Sigmoid colon (tissue), 7 donors: ENCODE data around the gene GAL. TPM values are rescaled to one million over a fixed set of nuclear protein-coding genes. Genes with fewer than 3 reads are reported as not detected.

Experiments used
- DNase-seq: peaks from one replicate; pipeline ENCODE4 v3.0.0-alpha.2; 2019
- H3K27ac ChIP-seq, 4 donors: fragments of 200-600 bp; sonication (generic); one replicate each; pipeline ENCODE4 v1.5.1; 2016 to 2019; ENCODE audit warnings: mild to moderate bottlenecking in 1 of 4
- H3K27me3 ChIP-seq, 3 donors: fragments of 200-600 bp; sonication (generic); one replicate each; pipeline ENCODE4 v1.5.1; 2019; ENCODE audit warnings: mild to moderate bottlenecking in 1 of 3
- H3K36me3 ChIP-seq, 4 donors: fragments of 200-600 bp; sonication (generic); one replicate each; pipeline ENCODE4 v1.5.1; 2016 to 2019
- H3K4me1 ChIP-seq, 4 donors: fragments of 200-600 bp; sonication (generic); one replicate each; pipeline ENCODE4 v1.5.1; 2017 to 2019
- H3K4me3 ChIP-seq, 4 donors: fragments of 200-600 bp; sonication (generic); one replicate each; pipeline ENCODE4 v1.5.1; 2017 to 2019; ENCODE audit warnings: mild to moderate bottlenecking in 2 of 4, moderate library complexity in 1 of 4
- H3K9me3 ChIP-seq, 4 donors: fragments of 200-600 bp in 3 of 4; sonication (generic) in 3 of 4; one replicate each; pipeline versions ENCODE4 v1.5.1 to v1.6.1; 2013 to 2019
- CTCF ChIP-seq, 4 experiments: fragments of 450-650 bp in 3 of 4; fragments of 200-600 bp in 1 of 4; IDR thresholded peaks; one replicate each; pipeline ENCODE4 v1.5.1; 2016 to 2019; ENCODE audit warnings: antibody characterized with exemption in 4 of 4, mild to moderate bottlenecking in 3 of 4, moderate library complexity in 2 of 4
- EP300 ChIP-seq, 4 donors: sonication (generic); formaldehyde crosslinking; IDR thresholded peaks; one replicate each; pipeline ENCODE4 v1.6.1; 2017; ENCODE audit warnings: antibody characterized with exemption in 4 of 4
- POLR2A ChIP-seq, 2 donors: fragments of 450-650 bp; IDR thresholded peaks; one replicate each; pipeline ENCODE4 v1.6.1; 2016; ENCODE audit warnings: antibody characterized with exemption in 2 of 2, mild to moderate bottlenecking in 2 of 2, moderate library complexity in 2 of 2
- POLR2AphosphoS5 ChIP-seq, 4 donors: sonication (generic); formaldehyde crosslinking; IDR thresholded peaks; one replicate each; pipeline ENCODE4 v1.6.1; 2017; ENCODE audit warnings: antibody characterized with exemption in 4 of 4
- WGBS, 2 donors: extraction: QIAGEN DNeasy Blood & Tissue Kit; methylation state at CpG; one replicate each; pipeline ENCODE4 v1.1.7; 2013; 5-methylcytosine and 5-hydroxymethylcytosine counted together
- intact Hi-C: fragments of 100-400 bp; cut with DNase I; formaldehyde crosslinking; loops from one replicate; pipeline ENCODE4 v1.15.1; 2023
- polyA plus RNA-seq, 3 donors: library from polyadenylated mRNA; stranded (reverse); fragments of 200-250 nt; gene quantifications; one replicate each; pipeline ENCODE4 v1.2.3, GENCODE V29; 2013
- total RNA-seq, 4 donors: library from RNA; depleted of rRNA; stranded (reverse); fragments of >200 nt; gene quantifications; one replicate each; pipeline ENCODE4 v1.1.0, GENCODE V29; 2016
- donor health status: healthy with polysubstance abuse.
- donor health status: Bipolar disorder and iron deficiency.
- donor health status: healthy.

Gene GAL
- total and polyA plus RNA-seq, 7 donors = 4.1 to 12.9 (median 11.8) TPM; not detected in 2

GRCh38 chr11:68657021-68657780 lies 27.1 kb upstream of the GAL start:
- no peak overlapping the region for H3K4me3 ChIP-seq
- H3K4me1 ChIP-seq = peaks cover 0 to 6% (median 2%) of the 10 kb centered on the region in 4 donors
- no peak for DNase-seq
- TF ChIP-seq CTCF (IDR thresholded peaks at IDR 0.05) (no peak), POLR2A (IDR thresholded peaks at IDR 0.05) (no peak), POLR2AphosphoS5 (IDR thresholded peaks at IDR 0.05) (no peak)
- 91 to 92% methylated on average over 11 of the region's 11 CpGs for WGBS, 2 donors
- intact Hi-C loops = no loop called here
- no peaks in the 10 kb centered on the region for H3K36me3 ChIP-seq
- no peak overlapping the region for H3K27ac ChIP-seq
- H3K27me3 ChIP-seq = peaks cover 0 to 24% (median 9%) of the 10 kb centered on the region in 3 donors
- peaks cover 0 to 6% (median 1%) of the 10 kb centered on the region in 4 donors for H3K9me3 ChIP-seq

DNA sequence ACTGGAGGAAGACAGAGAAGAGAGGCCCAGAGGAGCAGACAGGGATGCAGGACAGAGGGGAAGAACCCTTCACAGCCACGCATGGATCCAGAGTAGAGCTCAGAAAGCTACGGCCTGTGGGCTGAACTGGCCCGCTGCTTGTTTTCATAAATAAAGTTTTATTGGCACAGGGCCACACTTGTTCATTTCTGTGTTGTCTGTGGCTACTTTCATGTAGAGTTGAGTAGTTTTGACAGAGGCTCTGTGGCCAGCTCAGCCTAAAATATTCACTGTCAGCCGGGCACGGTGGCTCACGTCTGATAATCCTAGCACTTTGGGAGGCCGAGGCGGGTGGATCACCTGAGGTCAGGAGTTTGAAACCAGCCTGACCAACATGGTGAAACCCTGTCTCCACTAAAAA lies 26.2 kb upstream of the GAL start:
- WGBS, 2 donors = 90 to 95% methylated on average over 8 of the region's 8 CpGs
- intact Hi-C loops = no loop called here
- H3K4me3 ChIP-seq = no peak overlapping the region

GRCh38 chr11:68658661-68659060 lies 25.7 kb upstream of the GAL start:
- Histone ChIP-seq H3K9me3 (peaks cover 0 to 6% (median 1%) of the 10 kb centered on the region in 4 donors), H3K36me3 (no peaks in the 10 kb centered on the region), H3K4me1 (peaks cover 0 to 6% (median 2%) of the 10 kb centered on the region in 4 donors), H3K27ac (no peak overlapping the region), H3K27me3 (peaks cover 0 to 11% (median 3%) of the 10 kb centered on the region in 3 donors), H3K4me3 (no peak overlapping the region)
- WGBS, 2 donors = 84 to 87% methylated on average over 13 of the region's 13 CpGs
- intact Hi-C loops = no loop called here
- DNase-seq = no peak
- no peak for TF ChIP-seq POLR2A (IDR thresholded peaks at IDR 0.05)
- TF ChIP-seq POLR2AphosphoS5 (IDR thresholded peaks at IDR 0.05) = no peak
- TF ChIP-seq CTCF (IDR thresholded peaks at IDR 0.05) = no peak
- no peak for TF ChIP-seq EP300 (IDR thresholded peaks at IDR 0.05)

More for the DNA sequence above, 26.2 kb upstream of the GAL start:
- TF ChIP-seq POLR2AphosphoS5 (IDR thresholded peaks at IDR 0.05) = no peak
- no peak for TF ChIP-seq POLR2A (IDR thresholded peaks at IDR 0.05)
- TF ChIP-seq CTCF (IDR thresholded peaks at IDR 0.05) = no peak
- TF ChIP-seq EP300 (IDR thresholded peaks at IDR 0.05) = no peak
- Histone ChIP-seq H3K27me3 (peaks cover 0 to 17% (median 8%) of the 10 kb centered on the region in 3 donors), H3K27ac (no peak overlapping the region), H3K9me3 (peaks cover 0 to 6% (median 1%) of the 10 kb centered on the region in 4 donors), H3K36me3 (no peaks in the 10 kb centered on the region), H3K4me1 (peaks cover 0 to 6% (median 2%) of the 10 kb centered on the region in 4 donors)
- DNase-seq = no peak

DNA sequence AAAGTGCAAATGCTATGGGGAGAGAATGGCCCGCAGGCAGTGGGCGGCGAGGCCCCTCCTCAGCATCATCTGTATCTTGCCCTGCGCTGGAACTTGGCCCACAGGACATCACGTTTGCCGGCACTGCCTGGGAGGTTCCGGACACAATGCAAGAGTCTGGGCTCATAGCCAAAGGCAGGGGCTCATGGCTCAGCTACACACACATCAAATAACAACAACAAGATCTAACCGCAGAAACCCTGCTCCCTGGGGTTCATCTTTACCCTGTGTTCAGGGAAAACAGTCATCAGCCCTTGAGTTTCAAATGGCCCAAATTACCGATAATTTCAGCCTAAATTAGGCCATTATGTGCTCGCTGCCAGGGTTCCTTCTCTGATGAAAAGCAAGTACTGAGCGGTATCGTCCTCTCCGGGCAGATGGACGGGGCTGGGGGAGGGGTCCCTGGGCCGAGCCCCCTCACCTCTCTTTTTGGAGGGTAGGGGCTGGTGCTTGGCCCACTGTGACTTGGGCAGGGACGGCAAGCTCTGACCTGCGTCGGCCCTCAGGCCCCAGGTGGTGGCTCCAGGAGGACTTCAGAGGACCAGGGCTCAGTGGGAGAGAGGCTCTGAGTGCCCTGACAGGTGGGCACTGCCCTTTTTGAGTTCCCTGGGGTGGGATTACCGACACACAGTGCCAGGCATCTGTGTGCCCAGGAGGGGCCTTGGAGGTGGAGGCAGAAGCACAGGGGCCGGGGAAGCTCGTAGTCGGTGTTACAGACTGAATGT lies 25.0 kb upstream of the GAL start:
- no peaks in the 10 kb centered on the region for H3K36me3 ChIP-seq
- peaks cover 0 to 6% (median 1%) of the 10 kb centered on the region in 4 donors for H3K9me3 ChIP-seq
- peaks cover 0 to 6% (median 2%) of the 10 kb centered on the region in 4 donors for H3K4me1 ChIP-seq
- H3K27ac ChIP-seq = no peak overlapping the region
- peak; percentile 78 for DNase-seq
- H3K4me3 ChIP-seq = no peak overlapping the region
- WGBS, 2 donors = 60 to 74% methylated on average over 22 of the region's 22 CpGs
- intact Hi-C loops = no loop called here
- TF ChIP-seq CTCF (IDR thresholded peaks at IDR 0.05) (no peak), POLR2AphosphoS5 (IDR thresholded peaks at IDR 0.05) (no peak), POLR2A (IDR thresholded peaks at IDR 0.05) (no peak), EP300 (IDR thresholded peaks at IDR 0.05) (no peak)
- peaks cover 0 to 13% (median 0%) of the 10 kb centered on the region in 3 donors for H3K27me3 ChIP-seq
